CD4-positive, alpha-beta T cell (primary cell): Measurements from ENCODE around the gene ZNF570. TPM values are rescaled to one million over a fixed set of nuclear protein-coding genes. Genes with fewer than 3 reads are reported as not detected.

ENCODE experiments used
- ATAC-seq: fragments of 200-7000 bp; cut with Tn5 transposase; one replicate; pipeline ENCODE4 v1.10.0; 2022; ENCODE audit warnings: mild to moderate bottlenecking; ENCODE audit not compliant: poor library complexity
- CTCF ChIA-PET: fragments of 350-600 bp; sonication (Branson Sonifier 250); formaldehyde crosslinking; loops from one replicate; lab custom pipeline; 2021; ENCODE audit warnings: antibody characterized with exemption, inconsistent platforms; lab: Charles Lee
- POLR2A ChIA-PET: fragments of 350-600 bp; sonication (Branson Sonifier 250); formaldehyde crosslinking; loops from one replicate; lab custom pipeline; 2021; ENCODE audit warnings: antibody characterized with exemption, inconsistent platforms; lab: Charles Lee
- DNase-seq, 14 experiments: peaks; one replicate each; pipeline ENCODE4 v3.0.0-alpha.2; 2013 to 2020; ENCODE audit warnings: mixed read lengths in 2 of 14
- H3K27ac ChIP-seq, 2 donors: one replicate each; pipeline versions ENCODE4 v1.5.1 to v1.7.0; 2013; ENCODE audit warnings: low read length in 2 of 2, low read depth in 1 of 2, mild to moderate bottlenecking in 1 of 2
- H3K27me3 ChIP-seq, 2 experiments: 1 replicate in 1 of 2; 2 replicates in 1 of 2; pipeline versions ENCODE4 v1.6.1 to v1.7.0; 2013; ENCODE audit warnings: low read length in 2 of 2, control low read depth in 1 of 2, mild to moderate bottlenecking in 1 of 2, moderate library complexity in 1 of 2; ENCODE audit not compliant: insufficient read depth in 2 of 2, control insufficient read depth in 1 of 2
- H3K36me3 ChIP-seq: one replicate; pipeline ENCODE4 v1.6.1; 2013; ENCODE audit warnings: low read length, control low read depth; ENCODE audit not compliant: insufficient read depth
- H3K4me1 ChIP-seq: one replicate; pipeline ENCODE4 v1.6.1; 2013; ENCODE audit warnings: low read length, control low read depth; ENCODE audit not compliant: insufficient read depth
- H3K4me3 ChIP-seq: one replicate; pipeline ENCODE4 v1.5.1; 2013; ENCODE audit warnings: mild to moderate bottlenecking, low read length, moderate library complexity
- H3K9me3 ChIP-seq, 2 experiments: 1 replicate in 1 of 2; 2 replicates in 1 of 2; pipeline versions ENCODE4 v1.6.1 to v1.7.0; 2013; ENCODE audit warnings: low read length in 2 of 2, mild to moderate bottlenecking in 2 of 2, control low read depth in 1 of 2, moderate library complexity in 1 of 2; ENCODE audit not compliant: control insufficient read depth in 1 of 2, insufficient read depth in 1 of 2
- H3K27ac Mint-ChIP-seq: one replicate; pipeline ENCODE4 v1.8.0; 2020; ENCODE audit warnings: mixed read lengths
- H3K27me3 Mint-ChIP-seq: one replicate; pipeline ENCODE4 v1.8.0; 2021; ENCODE audit warnings: mixed read lengths
- H3K36me3 Mint-ChIP-seq: one replicate; pipeline ENCODE4 v1.8.0; 2021; ENCODE audit warnings: low read depth, mixed read lengths
- H3K4me1 Mint-ChIP-seq: one replicate; pipeline ENCODE4 v1.8.0; 2021; ENCODE audit warnings: low read depth, mixed read lengths
- H3K4me3 Mint-ChIP-seq: one replicate; pipeline ENCODE4 v1.8.0; 2020; ENCODE audit warnings: mild to moderate bottlenecking, mixed read lengths
- H3K9me3 Mint-ChIP-seq: one replicate; pipeline ENCODE4 v1.8.0; 2020; ENCODE audit warnings: mixed read lengths
- CTCF ChIP-seq: fragments of 200-600 bp; IDR thresholded peaks from one replicate; pipeline ENCODE4 v1.8.0; 2022; ENCODE audit warnings: antibody characterized with exemption, mild to moderate bottlenecking
- intact Hi-C, 2 experiments: fragments of 100-400 bp; cut with DNase I in 1 of 2; cut with micrococcal nuclease in 1 of 2; formaldehyde crosslinking; loops; one replicate each; pipeline versions ENCODE4 v1.15.1 to v1.9.0; 2023 to 2025; cut with DNase I, micrococcal nuclease
- polyA plus RNA-seq, 2 donors: library from polyadenylated mRNA; unstranded; fragments of 120-200 nt; gene quantifications; one replicate each; pipeline ENCODE4 v1.2.1, GENCODE V29; 2013
- total RNA-seq, 174 experiments: library from RNA in 2 of 174; stranded (reverse) in 2 of 174; gene quantifications; one replicate each; pipeline ENCODE4 v1.2.3 and lab custom pipeline; 2021 to 2026

The ZNF570 gene
- 1 to 10 TPM; 8.3 to 9.1 TPM for total RNA-seq
- polyA plus RNA-seq (2013, experiment 1 of 2) = 5.8 TPM
- polyA plus RNA-seq (2013, experiment 2 of 2) = 5.4 TPM
- total RNA-seq (lab: John Stamatoyannopoulos, UW) = 7.2 to 56.0 (median 32.2) reads per million in 172 experiments

DNA sequence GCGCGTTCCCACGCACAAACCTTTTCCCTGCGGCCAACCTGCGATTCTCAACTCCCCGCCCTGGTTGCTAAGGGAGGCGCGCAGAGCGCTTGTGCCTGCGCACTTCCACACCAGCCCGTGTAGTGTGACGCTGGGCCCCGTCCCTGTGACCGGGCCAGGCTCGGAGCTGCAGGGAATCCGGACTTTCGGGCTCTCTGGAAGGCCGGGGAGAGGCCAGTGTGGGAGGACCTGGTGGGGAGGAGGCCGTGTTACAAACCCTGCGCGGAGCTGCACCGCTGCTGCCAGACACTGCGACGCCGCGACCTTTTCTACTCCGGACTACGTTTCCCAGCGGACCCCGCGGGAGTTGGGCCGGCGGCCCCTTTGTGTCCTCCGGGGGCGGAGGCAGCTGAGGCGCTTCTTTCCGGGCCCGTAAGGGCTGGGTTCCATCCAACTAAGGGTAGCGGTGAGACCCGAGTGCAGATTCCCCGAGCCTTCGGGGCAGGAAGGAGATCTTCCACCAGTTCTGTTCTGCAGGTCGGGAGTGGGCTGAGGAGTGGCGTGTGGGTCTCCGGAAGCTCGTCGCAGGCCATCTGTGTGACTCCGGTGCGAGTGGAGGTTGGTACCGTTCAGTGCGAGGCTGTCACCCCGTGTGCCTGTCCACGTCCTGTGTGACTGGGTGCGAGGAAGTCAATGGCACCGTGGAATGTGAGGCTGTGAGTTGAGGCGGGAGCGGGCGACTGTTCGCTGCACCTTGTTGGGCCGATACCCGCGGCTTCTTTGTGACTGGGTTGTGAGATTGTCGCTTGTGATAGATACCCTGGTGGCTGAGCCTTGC is at the start of gene ZNF570:
TSS of gene ZNF570 (plus strand) at position 396 of the 817 bp plus-strand sequence. CDS start 999 bp downstream, outside the sequence.
- Mint-ChIP-seq H3K9me3 (peaks cover 14% of the 10 kb centered on the region), H3K36me3 (peaks cover 50% of the 10 kb centered on the region), H3K27me3 (no peaks in the 10 kb centered on the region), H3K4me3 (peak within 1 kb of the TSS; percentile 93), H3K4me1 (peaks cover 44% of the 10 kb centered on the region), H3K27ac (peak within 1 kb of the TSS; percentile 100)
- ATAC-seq = peak; percentile 70
- ChIA-PET POLR2A (interaction anchor here (0.5 to 4.4 kb wide), 19 partner anchors 14 to 1255 kb away, joined by 3 to 133 read pairs (median 3); partner anchors contain the start of genes ZNF146, ZNF260, ZNF345 and ZNF420), CTCF (interaction anchor here (1.2 kb wide), 1 partner anchor 496 kb away, joined by 6 read pairs; no protein-coding TSS in a partner anchor)
- H3K27me3 ChIP-seq = no peaks in the 10 kb centered on the region
- H3K4me3 ChIP-seq = peak within 1 kb of the TSS; percentile 77
- intact Hi-C loops = loop anchor here (1.0 to 10.0 kb wide), 10 partner anchors 37 to 802 kb away; partner anchors contain the start of genes ZNF461 (in 2 of the 2), ZNF573 (in 2 of the 2), ZNF793 (in 2 of the 2) and SIPA1L3 (in 1 of the 2)
- no peak for TF ChIP-seq CTCF
- peak; percentile 81 to 93 (median 86) for DNase-seq
- peaks cover 18 to 30% of the 10 kb centered on the region in 2 experiments for H3K9me3 ChIP-seq
- H3K4me1 ChIP-seq = peaks cover 32% of the 10 kb centered on the region
- peaks cover 15% of the 10 kb centered on the region for H3K36me3 ChIP-seq
- peak within 1 kb of the TSS; percentile 91 to 92 for H3K27ac ChIP-seq

- Histone ChIP-seq H3K9me3 (peaks cover 19 to 96% of the 10 kb centered on the region in 2 experiments), H3K4me3 (no peak overlapping the region)
- no peak overlapping the region for H3K27ac Mint-ChIP-seq
Measured at GRCh38 chr19:37452500-37453245, 16.5 kb upstream of the ZNF570 start.

More at GRCh38 chr19:37452500-37453245, 16.5 kb upstream of the ZNF570 start:
- peaks cover 27% of the 10 kb centered on the region for H3K9me3 Mint-ChIP-seq
- POLR2A ChIA-PET = interaction anchor here (0.6 kb wide), 1 partner anchor 9 kb away, joined by 4 read pairs; no protein-coding TSS in a partner anchor
- Histone ChIP-seq H3K27me3 (no peaks in the 10 kb centered on the region), H3K27ac (no peak overlapping the region), H3K4me1 (no peaks in the 10 kb centered on the region), H3K36me3 (peaks cover 15% of the 10 kb centered on the region)
- intact Hi-C loops = no loop called here
- TF ChIP-seq CTCF = no peak
- H3K4me1 Mint-ChIP-seq = no peaks in the 10 kb centered on the region
- DNase-seq (no peak), ATAC-seq (no peak)
- H3K4me3 Mint-ChIP-seq = no peak overlapping the region
- H3K27me3 Mint-ChIP-seq = no peaks in the 10 kb centered on the region
- CTCF ChIA-PET = no interaction called here
- H3K36me3 Mint-ChIP-seq = peaks cover 90% of the 10 kb centered on the region
